Caco-2 (cell line): ENCODE measurements around the gene PLA2G2D. TPM values are rescaled to one million over a fixed set of nuclear protein-coding genes. Genes with fewer than 3 reads are reported as not detected.

ENCODE experiments used
- BruUV-seq: library from RNA; stranded (reverse); fragments of 400-500 nt; replicated peaks from 2 replicates; lab custom pipeline; 2021; lab: Mats Ljungman, UMichigan
- CTCF ChIA-PET: fragments of 300-600 bp; sonication (Branson Sonifier 250); formaldehyde crosslinking; loops from one replicate; lab custom pipeline; 2022; ENCODE audit warnings: antibody characterized with exemption; lab: Charles Lee
- POLR2A ChIA-PET: fragments of 300-600 bp; sonication (Branson Sonifier 250); formaldehyde crosslinking; loops from one replicate; lab custom pipeline; 2022; ENCODE audit warnings: antibody characterized with exemption; lab: Charles Lee
- DNase-seq, 2 experiments: peaks; one replicate each; pipeline versions ENCODE4 v3.0.0 to v3.0.0-alpha.2; 2020 to 2022
- H3K27me3 ChIP-seq: replicated peaks from 2 replicates; pipeline ENCODE4 v1.6.0; 2011; ENCODE audit warnings: low read length; ENCODE audit not compliant: control insufficient read depth, insufficient read depth
- H3K36me3 ChIP-seq: 2 replicates; pipeline ENCODE4 v1.5.1; 2011; ENCODE audit warnings: low read length; ENCODE audit not compliant: control insufficient read depth, insufficient read depth
- H3K4me1 ChIP-seq: fragments of 250-450 bp; sonication (Bioruptor Pico); 2 replicates; pipeline ENCODE4 v1.5.1; 2020; ENCODE audit warnings: mild to moderate bottlenecking
- H3K4me3 ChIP-seq: 2 replicates; pipeline ENCODE4 v1.5.1; 2011; ENCODE audit warnings: low read depth, mild to moderate bottlenecking, control low read depth, low read length
- H3K9me3 ChIP-seq: fragments of 250-450 bp; sonication (Bioruptor Pico); 2 replicates; pipeline ENCODE4 v1.5.1; 2020; ENCODE audit warnings: mild to moderate bottlenecking, moderate library complexity
- H3K27ac Mint-ChIP-seq: one replicate; pipeline ENCODE4 v1.8.0; 2022; ENCODE audit warnings: mixed read lengths; ENCODE audit not compliant: unreplicated experiment
- H3K27me3 Mint-ChIP-seq: one replicate; pipeline ENCODE4 v1.8.0; 2022; ENCODE audit warnings: mixed read lengths; ENCODE audit not compliant: insufficient read depth, unreplicated experiment
- H3K36me3 Mint-ChIP-seq: one replicate; pipeline ENCODE4 v1.8.0; 2022; ENCODE audit warnings: mild to moderate bottlenecking, mixed read lengths; ENCODE audit not compliant: insufficient read depth, unreplicated experiment
- H3K4me1 Mint-ChIP-seq: one replicate; pipeline ENCODE4 v1.8.0; 2022; ENCODE audit warnings: low read depth, mixed read lengths; ENCODE audit not compliant: unreplicated experiment
- H3K4me3 Mint-ChIP-seq: one replicate; pipeline ENCODE4 v1.8.0; 2022; ENCODE audit warnings: mild to moderate bottlenecking, moderate library complexity, mixed read lengths; ENCODE audit not compliant: unreplicated experiment
- H3K9me3 Mint-ChIP-seq: one replicate; pipeline ENCODE4 v1.8.0; 2022; ENCODE audit warnings: mixed read lengths; ENCODE audit not compliant: unreplicated experiment
- intact Hi-C: fragments of 100-400 bp; cut with micrococcal nuclease; formaldehyde crosslinking; loops from one replicate; pipeline ENCODE4 v1.10.0; 2022; ENCODE audit not compliant: unreplicated experiment
- total RNA-seq: library from RNA; stranded (reverse); gene quantifications from 2 replicates; pipeline ENCODE4 v1.2.3, GENCODE V29; 2022
- TF ChIP-seq, protein P1 (sequence below), 2 experiments: fragments of 200-600 bp in 1 of 2; IDR thresholded peaks; 1 replicate in 1 of 2; 2 replicates in 1 of 2; pipeline versions ENCODE4 v1.5.1 to v1.8.0; 2011 to 2022; ENCODE audit warnings: antibody characterized with exemption in 1 of 2, control low read depth in 1 of 2, inconsistent platforms in 1 of 2, low read depth in 1 of 2, low read length in 1 of 2, mild to moderate bottlenecking in 1 of 2, moderate library complexity in 1 of 2; ENCODE audit not compliant: insufficient read depth in 1 of 2, severe bottlenecking in 1 of 2, unreplicated experiment in 1 of 2

Gene PLA2G2D
- total RNA-seq, 1 experiment from 2014 or later = not detected

GRCh38 chr1:20071416-20071815, 47.9 kb downstream of the PLA2G2D start:
- Histone ChIP-seq H3K36me3 (no peaks in the 10 kb centered on the region), H3K27me3 (no peaks in the 10 kb centered on the region), H3K9me3 (no peaks in the 10 kb centered on the region), H3K4me1 (no peaks in the 10 kb centered on the region), H3K4me3 (no peak overlapping the region)
- TF ChIP-seq, protein P1, sequence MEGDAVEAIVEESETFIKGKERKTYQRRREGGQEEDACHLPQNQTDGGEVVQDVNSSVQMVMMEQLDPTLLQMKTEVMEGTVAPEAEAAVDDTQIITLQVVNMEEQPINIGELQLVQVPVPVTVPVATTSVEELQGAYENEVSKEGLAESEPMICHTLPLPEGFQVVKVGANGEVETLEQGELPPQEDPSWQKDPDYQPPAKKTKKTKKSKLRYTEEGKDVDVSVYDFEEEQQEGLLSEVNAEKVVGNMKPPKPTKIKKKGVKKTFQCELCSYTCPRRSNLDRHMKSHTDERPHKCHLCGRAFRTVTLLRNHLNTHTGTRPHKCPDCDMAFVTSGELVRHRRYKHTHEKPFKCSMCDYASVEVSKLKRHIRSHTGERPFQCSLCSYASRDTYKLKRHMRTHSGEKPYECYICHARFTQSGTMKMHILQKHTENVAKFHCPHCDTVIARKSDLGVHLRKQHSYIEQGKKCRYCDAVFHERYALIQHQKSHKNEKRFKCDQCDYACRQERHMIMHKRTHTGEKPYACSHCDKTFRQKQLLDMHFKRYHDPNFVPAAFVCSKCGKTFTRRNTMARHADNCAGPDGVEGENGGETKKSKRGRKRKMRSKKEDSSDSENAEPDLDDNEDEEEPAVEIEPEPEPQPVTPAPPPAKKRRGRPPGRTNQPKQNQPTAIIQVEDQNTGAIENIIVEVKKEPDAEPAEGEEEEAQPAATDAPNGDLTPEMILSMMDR (IDR thresholded peaks at IDR 0.05; ENCODE audit: insufficient read depth in 1 of 2, low read depth in 1 of 2, low read length in 1 of 2, severe bottlenecking in 1 of 2, unreplicated experiment in 1 of 2) = no peak
- no peaks in the 10 kb centered on the region for H3K4me1 Mint-ChIP-seq
- POLR2A ChIA-PET = no interaction called here
- H3K36me3 Mint-ChIP-seq = no peaks in the 10 kb centered on the region
- H3K27me3 Mint-ChIP-seq = no peaks in the 10 kb centered on the region
- intact Hi-C loops = no loop called here
- no peak overlapping the region for H3K4me3 Mint-ChIP-seq
- no peak overlapping the region for H3K27ac Mint-ChIP-seq
- CTCF ChIA-PET = no interaction called here
- no TSS peak for BruUV-seq
- DNase-seq = no peak
- H3K9me3 Mint-ChIP-seq = no peaks in the 10 kb centered on the region

DNA sequence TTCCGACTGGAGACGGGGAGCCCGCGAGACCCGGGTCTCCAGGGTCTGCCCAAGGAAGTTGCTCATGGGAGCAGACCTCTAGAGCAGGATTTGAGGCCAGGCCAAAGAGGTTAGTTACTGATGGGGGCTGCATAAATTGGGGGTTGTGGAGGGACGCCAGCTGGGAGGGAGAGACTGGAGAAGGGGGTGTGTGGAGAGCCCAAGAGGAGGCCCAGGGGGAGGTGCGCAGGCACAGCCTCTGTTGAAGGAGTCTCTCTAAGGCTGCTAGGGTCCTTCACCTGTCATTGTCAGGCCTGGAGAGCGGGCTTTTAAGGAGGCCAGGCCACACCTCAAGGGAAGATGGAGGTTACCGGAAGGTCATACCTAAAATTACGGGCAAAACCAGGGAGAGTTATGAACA, 49.0 kb downstream of the PLA2G2D start:
- Histone ChIP-seq H3K4me1 (no peaks in the 10 kb centered on the region), H3K4me3 (no peak overlapping the region), H3K27me3 (no peaks in the 10 kb centered on the region), H3K9me3 (no peaks in the 10 kb centered on the region), H3K36me3 (no peaks in the 10 kb centered on the region)
- no peak for DNase-seq
- ChIA-PET POLR2A (no interaction called here), CTCF (no interaction called here)
- Mint-ChIP-seq H3K4me1 (no peaks in the 10 kb centered on the region), H3K27ac (no peak overlapping the region), H3K36me3 (no peaks in the 10 kb centered on the region), H3K9me3 (no peaks in the 10 kb centered on the region), H3K27me3 (no peaks in the 10 kb centered on the region), H3K4me3 (no peak overlapping the region)
- intact Hi-C loops = no loop called here
- BruUV-seq = no TSS peak
- TF ChIP-seq, protein P1 (IDR thresholded peaks at IDR 0.05; ENCODE audit: insufficient read depth in 1 of 2, low read depth in 1 of 2, low read length in 1 of 2, severe bottlenecking in 1 of 2, unreplicated experiment in 1 of 2) = no peak

DNA sequence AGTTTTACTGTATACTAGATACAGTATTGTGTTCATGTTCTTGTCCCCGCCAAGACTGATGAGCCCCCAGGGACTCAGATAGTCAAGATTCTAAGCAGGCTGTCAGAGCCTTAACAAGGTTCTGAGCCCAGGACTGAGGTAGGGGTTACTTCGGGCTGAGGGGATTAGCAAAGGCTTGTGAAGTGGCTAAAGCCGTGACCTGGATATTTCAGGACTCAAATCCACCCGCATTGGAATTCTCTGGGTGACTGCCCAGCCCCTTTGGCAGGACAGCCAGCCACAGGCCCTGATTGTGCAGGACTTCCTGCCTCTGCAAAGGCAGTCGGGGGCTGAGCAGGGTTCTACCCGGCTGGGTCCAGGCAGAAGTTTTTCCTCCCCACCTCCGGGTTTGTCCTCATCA, 49.5 kb downstream of the PLA2G2D start, which contains the start of gene PLA2G5:
PLA2G5 (plus strand) TSS at position 321 of the 400 bp plus-strand sequence. CDS start 14,637 bp downstream, outside the sequence.
- Histone ChIP-seq H3K4me3 (no peak within 1 kb of the TSS), H3K27me3 (no peaks in the 10 kb centered on the region), H3K9me3 (no peaks in the 10 kb centered on the region), H3K4me1 (no peaks in the 10 kb centered on the region), H3K36me3 (no peaks in the 10 kb centered on the region)
- Mint-ChIP-seq H3K27me3 (no peaks in the 10 kb centered on the region), H3K27ac (no peak within 1 kb of the TSS), H3K36me3 (no peaks in the 10 kb centered on the region), H3K4me3 (no peak within 1 kb of the TSS), H3K9me3 (no peaks in the 10 kb centered on the region), H3K4me1 (no peaks in the 10 kb centered on the region)
- no TSS peak for BruUV-seq
- DNase-seq = no peak
- TF ChIP-seq, protein P1 (IDR thresholded peaks at IDR 0.05; ENCODE audit: insufficient read depth in 1 of 2, low read depth in 1 of 2, low read length in 1 of 2, severe bottlenecking in 1 of 2, unreplicated experiment in 1 of 2) = no peak
- intact Hi-C loops = no loop called here
- POLR2A ChIA-PET = no interaction called here
- CTCF ChIA-PET = no interaction called here
